NCI-H446 (cell line): ENCODE results near the gene NRGN.

ENCODE experiments used
- DNase-seq, 2 experiments: peaks; one replicate each; lab custom pipeline; 2025; lab: John Stamatoyannopoulos, UW

NRGN gene

GRCh38 chr11:124739479-124740276 is at the start of gene NRGN:
Gene NRGN (plus strand): TSS chr11:124739942. CDS start chr11:124740085, 143 bp downstream.
- DNase-seq = peak; percentile 73 to 94

- no peak for DNase-seq
Measured at GRCh38 chr11:124693142-124693541, 46.6 kb upstream of the NRGN start.

GRCh38 chr11:124699547-124699946 is 40.2 kb upstream of the NRGN start:
- DNase-seq = no peak

GRCh38 chr11:124700028-124700427 is 39.7 kb upstream of the NRGN start:
- DNase-seq = no peak

- no peak for DNase-seq
Measured at GRCh38 chr11:124707829-124708228, 31.9 kb upstream of the NRGN start.

GRCh38 chr11:124712392-124712791 is 27.4 kb upstream of the NRGN start:
- DNase-seq = no peak

- no peak for DNase-seq
Measured at GRCh38 chr11:124716591-124716990, 23.2 kb upstream of the NRGN start.

GRCh38 chr11:124717421-124717785 is 22.3 kb upstream of the NRGN start:
- no peak for DNase-seq

- peak in 1 of 2 experiments; percentile 33 for DNase-seq
Measured at GRCh38 chr11:124717786-124718651, 21.7 kb upstream of the NRGN start.

GRCh38 chr11:124718801-124719200 is 20.9 kb upstream of the NRGN start:
- no peak for DNase-seq

- no peak for DNase-seq
Measured at GRCh38 chr11:124719534-124719933, 20.2 kb upstream of the NRGN start.

GRCh38 chr11:124722176-124722575 is 17.6 kb upstream of the NRGN start:
- no peak for DNase-seq

GRCh38 chr11:124724979-124725718 is 14.6 kb upstream of the NRGN start:
- no peak for DNase-seq

- no peak for DNase-seq
Measured at GRCh38 chr11:124725719-124726105, 14.0 kb upstream of the NRGN start.

GRCh38 chr11:124727474-124727873 is 12.3 kb upstream of the NRGN start:
- DNase-seq = no peak

GRCh38 chr11:124728134-124728533 is 11.6 kb upstream of the NRGN start:
- DNase-seq = no peak

- DNase-seq = no peak
Measured at GRCh38 chr11:124729571-124729970, 10.2 kb upstream of the NRGN start.

GRCh38 chr11:124732230-124732629 is 7.5 kb upstream of the NRGN start:
- DNase-seq = no peak

GRCh38 chr11:124736736-124737135 is 3.0 kb upstream of the NRGN start:
- DNase-seq = no peak

- DNase-seq = no peak
Measured at GRCh38 chr11:124737638-124738305, 2.0 kb upstream of the NRGN start.

- no peak for DNase-seq
Measured at GRCh38 chr11:124738713-124739478, 846 bp upstream of the NRGN start.
